HG03025 (cell line): ENCODE data around the gene MTCH2.
A peak's percentile ranks its signal among the peaks of the same experiment; 100 is the strongest.

Experiments used
- ATAC-seq: cut with Tn5 transposase; IDR thresholded peaks from one replicate; pipeline ENCODE4 v1.9.1; 2021; ENCODE audit warnings: mild to moderate bottlenecking, moderate library complexity; ENCODE audit not compliant: unreplicated experiment, low FRiP score

MTCH2 gene

DNA sequence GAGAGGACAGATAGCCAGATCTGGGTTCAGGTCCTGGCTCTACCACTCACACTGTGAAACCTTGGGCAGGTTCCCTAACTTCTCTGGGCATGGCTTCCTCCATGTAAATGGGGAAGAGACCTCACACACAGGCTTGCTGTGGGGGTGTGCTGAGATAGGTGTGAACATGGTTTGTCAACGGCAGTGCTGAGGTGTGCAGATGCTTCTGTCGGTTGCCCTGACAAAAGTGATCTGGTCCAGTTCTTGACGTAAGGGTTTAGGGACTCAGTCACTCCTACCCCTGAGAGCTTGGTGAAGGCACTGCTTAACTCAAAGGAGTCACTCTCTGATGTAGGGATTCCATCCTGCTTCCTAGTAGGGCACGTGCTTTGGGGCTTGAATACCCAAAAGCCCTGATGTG is 50.1 kb downstream of the MTCH2 start:
- no peak for ATAC-seq

DNA sequence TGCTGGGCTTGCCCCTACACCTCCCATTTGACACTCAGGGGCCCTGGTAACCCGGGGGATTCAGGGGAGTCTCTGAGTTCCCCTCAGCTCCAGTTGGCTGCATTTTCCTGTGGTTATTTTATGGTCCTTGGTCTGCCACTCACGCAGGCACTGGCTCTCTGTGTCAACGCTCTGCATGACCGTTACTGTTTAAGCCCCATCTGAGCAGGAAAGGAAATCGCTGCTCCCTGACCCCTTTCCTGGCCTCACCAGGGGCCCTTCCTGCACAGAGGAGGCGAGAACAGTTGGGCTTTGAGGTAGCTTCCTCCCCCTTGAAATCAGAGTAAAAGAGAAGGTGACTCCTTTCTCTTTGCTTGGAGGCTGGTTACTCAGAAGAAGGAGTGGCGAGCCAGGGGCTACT is 50.6 kb downstream of the MTCH2 start:
- ATAC-seq, result no peak

DNA sequence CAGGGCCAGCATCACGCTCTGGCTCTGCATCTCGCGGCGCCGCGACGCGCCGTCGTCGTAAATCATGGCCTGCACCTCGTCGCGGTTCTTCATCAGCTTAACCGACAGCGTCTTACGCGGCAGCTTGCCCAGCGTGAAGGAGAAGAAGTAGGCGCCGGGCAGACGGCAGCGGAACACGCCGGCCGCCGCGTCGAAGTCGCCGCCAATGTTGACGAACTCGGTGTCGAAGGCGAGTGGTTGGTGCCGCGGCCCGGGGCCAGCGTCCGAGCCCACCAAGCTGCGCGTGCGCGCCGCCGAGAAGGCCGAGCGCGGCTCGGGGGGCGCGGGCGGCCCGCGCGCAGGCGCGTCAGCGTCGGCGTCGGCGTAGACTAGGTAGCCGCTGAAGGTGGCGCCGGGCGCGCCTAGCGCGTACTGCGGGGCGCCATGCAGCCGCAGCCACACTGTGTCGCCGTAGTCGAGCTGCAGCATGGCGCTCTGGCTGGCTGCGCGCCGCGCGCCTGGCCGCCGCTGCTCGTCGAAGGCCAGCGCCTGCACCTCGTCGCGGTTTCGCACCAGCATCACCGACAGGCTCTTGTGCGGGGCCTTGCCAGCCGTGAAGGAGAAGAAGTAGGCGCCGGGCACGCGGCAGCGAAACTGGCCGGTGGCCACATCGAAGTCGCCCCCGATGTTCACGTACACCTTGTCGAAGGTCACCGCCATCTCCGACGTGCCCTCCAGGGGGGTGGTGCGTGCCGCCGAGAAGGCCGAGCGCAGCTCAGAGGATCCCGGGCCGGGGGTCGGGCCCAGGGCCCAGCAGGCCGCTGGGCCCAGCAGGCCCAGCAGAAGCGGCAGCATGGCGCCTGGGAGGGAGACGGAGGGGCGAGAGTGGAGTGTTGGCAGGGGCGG is 52.1 kb downstream of the MTCH2 start:
- no peak for ATAC-seq

DNA sequence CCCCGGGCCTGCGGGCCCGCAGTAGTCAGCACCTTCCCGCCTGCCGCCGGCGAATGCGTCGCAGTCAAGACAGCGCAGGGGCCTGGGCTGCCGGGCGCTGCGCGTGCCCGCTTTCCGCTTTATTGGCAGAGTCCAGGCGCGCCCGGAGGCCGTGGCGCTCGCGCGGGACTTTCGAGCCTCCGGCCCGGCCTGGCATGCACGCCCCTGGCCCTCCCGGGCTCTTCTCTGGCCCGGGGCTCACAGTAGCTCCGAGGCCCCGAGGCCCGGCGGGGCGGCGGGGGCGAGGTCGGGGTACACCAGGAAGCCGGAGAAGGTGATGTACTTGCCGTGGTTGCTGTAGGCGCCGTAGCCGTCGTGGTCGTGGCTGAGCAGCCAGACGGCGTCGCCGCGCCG is 52.8 kb downstream of the MTCH2 start:
- no peak for ATAC-seq

DNA sequence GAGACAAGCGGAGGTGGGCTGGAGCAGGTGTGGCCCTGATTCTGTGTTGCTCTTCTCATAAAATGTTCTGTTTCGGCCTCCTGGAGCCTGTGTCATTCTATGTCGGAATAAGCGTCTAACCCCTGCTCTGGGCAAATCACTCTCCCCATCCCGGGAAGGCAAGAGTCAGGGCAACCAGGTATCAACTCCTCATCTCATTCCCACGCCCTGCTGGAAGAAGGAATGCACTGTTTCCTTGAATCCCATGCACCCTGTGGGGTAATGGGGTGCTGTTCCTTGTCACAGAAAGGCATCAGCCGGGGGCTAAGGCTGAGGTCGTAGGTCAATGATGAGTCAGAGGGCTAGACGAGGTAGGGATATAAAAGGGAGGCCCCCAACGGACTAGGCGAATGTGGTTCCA is 53.2 kb downstream of the MTCH2 start:
- no peak for ATAC-seq

DNA sequence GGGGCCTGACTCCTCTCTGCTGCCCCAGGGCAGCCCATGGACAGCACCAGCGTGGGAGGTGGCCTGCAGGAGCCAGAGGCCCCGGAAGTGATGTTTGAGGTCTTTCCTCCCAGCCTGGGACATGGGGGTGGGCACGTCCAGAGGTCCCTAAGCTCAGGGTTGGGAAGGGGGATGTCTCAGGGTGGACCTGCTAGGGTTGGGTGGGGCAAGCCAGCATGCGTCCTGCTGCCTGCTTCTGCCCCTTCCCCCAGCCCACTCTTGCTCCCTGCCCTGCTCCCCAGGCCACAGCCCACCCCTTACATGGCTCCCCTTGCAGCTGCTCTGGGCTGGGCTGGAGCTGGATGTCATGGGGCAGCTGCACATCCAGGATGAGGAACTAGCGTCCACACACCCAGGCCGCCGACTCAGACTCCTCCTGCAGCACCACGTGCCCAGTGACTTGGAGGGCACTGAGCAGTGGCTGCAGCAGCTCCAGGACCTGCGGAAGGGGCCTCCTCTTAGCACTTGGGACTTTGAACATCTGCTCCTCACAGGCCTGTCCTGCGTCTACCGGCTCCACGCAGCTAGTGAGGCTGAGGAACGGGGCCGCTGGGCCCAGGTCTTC is 54.5 kb downstream of the MTCH2 start:
- no peak for ATAC-seq

DNA sequence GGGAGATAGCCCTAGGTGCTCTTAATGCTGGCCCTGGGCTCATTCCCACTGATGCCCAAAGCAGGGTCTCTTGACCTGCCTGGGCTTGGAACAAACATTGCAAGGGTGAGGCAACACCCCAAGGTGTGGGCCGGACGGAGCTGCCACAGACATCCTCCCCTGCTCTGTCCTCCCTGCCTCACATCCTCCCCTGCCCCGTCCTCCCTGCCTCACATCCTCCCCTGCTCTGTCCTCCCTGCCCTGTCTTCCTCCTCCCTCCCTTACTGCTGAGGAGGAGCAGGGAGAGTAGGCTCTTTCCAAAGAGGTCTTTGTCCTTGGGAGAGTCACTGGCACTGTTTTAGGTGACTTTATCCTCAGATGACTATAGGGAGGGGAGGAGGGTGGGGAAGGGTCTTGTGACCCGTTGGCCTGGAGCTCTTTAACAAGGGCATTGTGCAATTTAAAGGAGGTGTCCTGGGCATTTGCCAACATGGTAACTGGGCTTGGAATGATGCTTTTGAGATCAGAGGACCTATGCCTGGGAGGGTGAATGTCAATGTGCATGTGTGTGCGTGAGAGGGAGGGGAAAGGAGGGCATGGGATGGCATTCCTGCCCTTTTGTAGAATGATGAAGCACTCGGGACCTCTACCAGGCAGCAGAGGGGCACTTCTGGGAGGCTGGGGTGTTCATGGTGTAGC is 55.2 kb downstream of the MTCH2 start:
- ATAC-seq, result no peak

DNA sequence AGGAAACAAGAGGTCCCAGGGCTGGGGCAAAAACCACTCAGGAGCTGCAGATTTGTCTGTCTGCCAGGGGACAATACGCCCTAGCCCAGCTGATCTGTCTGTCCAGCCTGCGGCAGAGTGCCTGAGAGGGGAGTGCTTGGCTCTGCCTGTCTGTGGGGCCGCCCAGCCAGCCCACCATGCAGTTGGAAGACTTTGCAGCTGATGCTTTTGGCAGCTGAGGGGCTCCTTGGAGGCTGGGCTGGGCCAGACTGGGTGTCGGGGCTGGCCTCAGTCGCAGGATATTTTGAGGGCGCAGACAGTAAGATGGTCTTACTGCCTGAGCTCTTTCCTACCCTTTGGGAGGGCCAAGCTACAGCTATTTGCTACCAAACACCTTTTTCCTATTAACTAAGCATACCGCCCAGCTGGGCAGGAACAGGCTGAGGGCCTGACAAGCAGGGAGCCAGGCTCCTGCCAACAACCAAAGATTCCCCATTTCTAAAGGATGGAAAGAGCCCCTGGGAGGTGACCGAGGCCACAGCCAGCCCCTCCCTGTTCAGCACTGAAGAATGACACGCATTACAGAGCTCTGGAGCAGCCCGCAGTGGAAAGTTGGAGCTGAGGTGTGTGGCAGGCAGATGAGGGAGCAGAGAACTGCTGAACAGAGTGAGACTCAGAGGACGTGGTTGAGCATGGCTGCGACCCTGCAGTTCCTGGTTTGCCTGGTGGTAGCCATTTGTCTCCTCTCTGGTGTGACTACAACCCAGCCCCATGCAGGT is 56.1 kb downstream of the MTCH2 start, which contains the start of gene FAM180B:
FAM180B (plus strand) TSS at position 581 of the 758 bp plus-strand sequence; CDS start at position 672, 91 bp downstream.
- ATAC-seq, result no peak

DNA sequence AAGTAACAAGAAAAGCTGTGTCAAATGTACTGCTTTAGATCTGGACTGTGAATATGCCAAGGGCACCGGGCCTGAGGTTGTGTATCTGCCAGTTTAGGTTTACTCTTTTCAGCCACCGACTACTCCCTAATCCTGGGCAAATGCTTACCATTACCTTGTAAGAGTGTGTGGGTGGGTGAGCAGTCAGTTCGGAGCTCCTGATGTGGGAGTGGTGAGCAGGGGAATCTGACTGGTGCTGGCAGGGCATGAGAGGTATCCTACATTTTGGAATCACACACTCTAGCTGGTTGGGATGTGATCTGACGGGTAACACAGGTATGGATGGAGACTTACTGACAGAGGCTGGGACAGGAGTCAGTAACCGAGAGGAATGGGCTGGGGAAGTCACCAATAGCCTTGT is 58.5 kb downstream of the MTCH2 start:
- ATAC-seq, result no peak

DNA sequence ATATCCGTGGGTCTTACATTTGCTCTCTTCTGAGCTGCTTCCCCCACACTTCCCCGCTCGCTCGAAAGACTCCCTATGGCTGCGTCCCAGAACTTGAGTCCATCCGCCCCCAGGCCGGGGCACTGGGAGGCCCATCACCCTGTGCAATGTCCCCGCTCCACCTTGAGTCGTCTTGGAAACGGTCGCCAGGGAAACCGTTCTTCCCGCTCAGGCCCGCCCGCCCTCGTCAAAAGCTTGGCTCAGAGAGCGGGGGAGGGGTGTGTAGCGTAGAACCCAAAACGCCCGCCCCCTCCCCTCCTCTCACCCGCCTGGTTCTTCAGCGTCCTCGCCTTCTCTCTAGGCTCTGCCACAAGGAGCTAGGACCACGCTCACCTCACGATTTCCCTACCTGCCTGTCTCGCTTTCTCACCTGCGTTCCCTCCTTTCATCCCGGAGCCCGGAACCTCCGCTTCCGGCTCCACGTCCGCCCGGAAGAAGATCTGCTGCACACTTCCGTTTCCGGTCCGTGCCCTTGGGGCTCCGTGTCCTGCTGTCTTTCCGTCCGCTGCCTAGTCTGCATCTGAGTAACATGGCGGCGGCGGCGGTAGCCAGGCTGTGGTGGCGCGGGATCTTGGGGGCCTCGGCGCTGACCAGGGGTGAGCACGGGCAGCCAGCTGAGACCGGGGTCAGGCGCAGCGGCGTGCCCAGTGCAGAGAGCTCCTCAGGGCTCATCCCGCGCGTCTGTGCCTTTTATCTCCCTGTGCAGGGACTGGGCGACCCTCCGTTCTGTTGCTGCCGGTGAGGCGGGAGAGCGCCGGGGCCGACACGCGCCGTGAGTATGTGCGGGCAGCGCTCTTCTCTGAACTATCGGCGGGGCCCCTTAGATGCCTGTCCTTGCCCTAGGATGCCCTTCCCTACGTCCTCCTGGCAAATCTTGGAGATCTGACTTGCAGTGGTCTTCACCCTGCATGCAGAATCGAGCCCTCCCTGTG is 63.5 kb downstream of the MTCH2 start, which contains the start of the genes KBTBD4 and NDUFS3:
KBTBD4 (minus strand) TSS at position 447 of the 971 bp plus-strand sequence; CDS start at position 428, 19 bp downstream.
NDUFS3 (plus strand) TSS at position 551 of the 971 bp plus-strand sequence; CDS start at position 569, 18 bp downstream.
- ATAC-seq, result peak; percentile 88

DNA sequence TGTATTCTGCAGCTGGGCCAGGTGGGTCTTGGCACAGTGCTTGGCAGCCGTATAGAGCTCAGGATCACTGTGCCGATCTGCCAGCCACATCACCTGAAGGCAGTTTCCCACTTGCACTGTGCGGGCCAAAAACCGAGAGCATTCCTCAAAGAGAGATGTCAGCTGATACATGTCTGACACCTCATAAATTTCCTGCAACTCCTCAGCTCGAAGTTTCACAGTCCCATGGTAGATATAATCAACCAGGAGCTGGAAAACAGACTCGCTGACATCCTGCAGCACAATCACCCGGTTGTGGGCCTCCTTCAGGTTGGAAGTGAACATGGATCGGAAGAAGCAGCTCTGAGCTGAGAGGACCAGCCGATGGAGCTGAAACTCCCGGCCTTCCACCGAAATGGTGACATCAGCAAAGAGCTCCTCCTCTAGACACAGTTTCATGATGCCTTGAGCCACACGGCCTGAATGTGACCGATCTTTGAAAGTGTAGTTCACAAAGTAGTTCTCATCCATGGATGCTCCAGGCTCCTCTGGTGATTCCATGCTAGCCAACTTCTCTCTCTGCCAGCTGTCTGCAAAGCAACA is 64.8 kb downstream of the MTCH2 start:
- ATAC-seq, result no peak

DNA sequence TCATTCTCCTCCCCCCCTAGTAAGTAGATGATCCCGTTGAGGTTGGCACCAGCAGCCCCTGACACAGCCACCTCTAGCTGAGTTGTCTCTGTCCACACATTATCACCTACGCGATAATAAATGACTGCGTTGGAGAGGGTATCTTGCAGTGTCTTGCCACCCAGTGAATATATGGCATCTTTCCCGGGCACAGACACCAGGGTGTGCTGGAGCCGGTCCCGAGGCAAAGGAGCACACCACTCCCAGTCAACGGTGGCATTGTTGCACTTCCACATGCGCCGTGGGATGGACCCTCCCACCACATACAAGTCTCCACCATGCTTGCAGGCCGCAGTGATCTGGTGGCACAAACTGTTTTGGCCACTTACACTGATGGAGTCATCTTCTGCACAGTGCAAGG is 69.0 kb downstream of the MTCH2 start:
- no peak for ATAC-seq

DNA sequence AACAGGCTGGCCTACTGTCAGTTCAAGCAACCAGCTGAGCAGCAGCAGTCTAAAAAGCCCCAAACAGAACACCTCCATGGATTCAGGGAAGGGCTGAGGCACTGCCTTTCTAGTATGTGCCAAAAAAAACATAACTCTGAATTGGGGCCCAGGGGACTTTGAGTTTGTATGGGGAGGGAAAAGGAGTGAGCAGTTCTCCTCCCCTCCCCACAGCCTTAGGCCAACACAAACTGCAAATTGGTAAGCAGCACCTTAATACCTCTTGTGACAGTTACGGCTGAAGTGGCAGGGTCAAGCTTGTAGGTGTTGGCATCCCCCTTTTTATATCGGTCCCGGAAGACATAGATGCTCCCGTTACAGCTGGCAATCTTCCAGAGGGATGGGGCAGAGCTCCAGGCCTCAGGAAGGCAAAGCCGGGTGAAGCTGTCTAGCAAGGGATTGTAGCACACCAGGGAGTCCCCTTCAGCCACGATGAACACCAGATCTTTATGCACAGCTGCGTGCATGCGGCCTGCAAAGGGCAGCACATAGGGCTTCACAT is 69.6 kb downstream of the MTCH2 start:
- no peak for ATAC-seq

DNA sequence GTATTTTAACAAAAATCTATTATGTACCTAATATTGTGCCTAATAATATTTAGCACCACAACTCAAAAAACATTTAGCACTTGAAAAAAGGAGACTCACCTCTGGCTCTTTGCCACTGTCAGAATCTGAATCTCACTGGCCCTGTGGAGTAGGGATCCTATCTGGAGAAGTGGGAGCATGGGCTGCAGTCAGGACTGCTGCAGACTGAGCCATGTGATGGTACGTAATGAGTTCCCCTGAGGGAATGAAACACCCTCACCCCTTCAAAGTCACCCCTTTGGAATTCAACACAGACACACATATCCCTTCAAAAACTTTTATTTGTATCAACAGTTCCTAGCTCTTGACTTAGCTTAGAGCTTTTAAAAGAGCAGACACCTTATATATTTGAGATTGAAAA is 70.5 kb downstream of the MTCH2 start:
- ATAC-seq, result no peak

DNA sequence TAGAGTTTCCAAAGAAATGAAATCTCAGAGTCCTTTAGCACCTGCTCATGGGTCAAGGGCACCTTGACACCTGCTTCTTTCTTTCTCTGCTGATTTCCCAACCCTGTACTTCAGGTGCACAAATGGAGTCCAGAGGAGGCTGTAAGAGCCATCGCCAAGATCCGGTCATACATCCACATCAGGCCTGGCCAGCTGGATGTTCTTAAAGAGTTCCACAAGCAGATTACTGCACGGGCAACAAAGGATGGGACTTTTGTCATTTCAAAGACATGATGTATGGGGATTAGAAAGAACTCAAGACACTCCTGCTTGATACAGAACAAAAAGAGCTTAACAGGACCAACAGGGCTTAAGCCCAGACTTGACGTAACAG is 71.0 kb downstream of the MTCH2 start:
- ATAC-seq, result no peak

DNA sequence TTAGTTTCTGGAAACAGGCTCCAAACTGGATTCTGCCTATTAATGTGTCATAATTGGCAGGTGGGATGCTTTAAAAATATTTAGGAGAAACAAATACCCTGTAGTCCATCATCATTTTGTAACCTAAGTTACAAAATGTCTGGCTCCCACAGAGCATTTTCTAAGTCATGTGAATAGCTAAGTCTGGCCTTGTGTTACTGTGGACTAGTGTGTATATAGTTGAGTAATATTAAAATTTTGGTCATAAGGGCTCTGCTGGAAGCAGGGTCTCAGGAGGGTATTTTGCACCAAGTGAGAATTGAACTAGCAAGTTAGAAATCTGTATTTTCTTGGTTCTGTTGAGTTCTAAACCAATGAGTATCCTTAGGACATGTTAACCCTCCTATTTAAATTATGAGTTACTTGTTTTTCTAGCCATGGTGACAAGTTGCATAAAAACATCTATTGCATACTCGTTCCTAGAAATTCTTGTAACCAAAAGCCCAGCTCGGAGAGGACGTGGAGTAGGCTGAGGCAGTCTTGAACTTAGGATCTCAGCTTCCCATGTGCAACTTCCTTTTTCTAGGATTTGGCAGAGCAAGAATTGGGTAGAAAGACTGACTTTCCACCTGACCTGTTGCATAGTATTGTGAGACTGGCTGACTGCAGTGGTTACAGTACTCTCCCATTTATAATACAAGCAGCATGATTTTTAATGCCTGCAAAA is 71.6 kb downstream of the MTCH2 start:
- ATAC-seq, result no peak

DNA sequence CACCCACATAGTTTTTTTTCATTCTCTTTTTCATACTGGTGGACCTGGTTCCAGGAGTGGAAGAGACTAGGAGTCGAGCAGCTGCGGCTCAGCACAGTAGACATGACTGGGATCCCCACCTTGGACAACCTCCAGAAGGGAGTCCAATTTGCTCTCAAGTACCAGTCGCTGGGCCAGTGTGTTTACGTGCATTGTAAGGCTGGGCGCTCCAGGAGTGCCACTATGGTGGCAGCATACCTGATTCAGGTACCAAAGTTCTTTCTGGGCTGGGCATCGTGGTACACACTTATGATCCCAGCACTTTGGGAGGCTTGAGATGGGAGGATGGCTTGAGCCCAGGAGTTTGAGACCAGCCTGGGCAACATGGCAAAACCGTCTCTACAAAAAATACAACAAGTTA is 72.7 kb downstream of the MTCH2 start:
- ATAC-seq, result no peak
